ENCODE measurements around the gene TAS2R4. TPM values are rescaled to one million over a fixed set of nuclear protein-coding genes. Genes with fewer than 3 reads are reported as not detected.
A peak's percentile ranks its signal among the peaks of the same experiment; 100 is the strongest.
"Not testable (repeated sequence)": the region's sequence is repeated elsewhere in the genome, so short reads cannot be mapped to it uniquely, and the experiment has no call there.

Gene TAS2R4
- 0.78 and 0.86 TPM in 2 replicates for total RNA-seq

DNA sequence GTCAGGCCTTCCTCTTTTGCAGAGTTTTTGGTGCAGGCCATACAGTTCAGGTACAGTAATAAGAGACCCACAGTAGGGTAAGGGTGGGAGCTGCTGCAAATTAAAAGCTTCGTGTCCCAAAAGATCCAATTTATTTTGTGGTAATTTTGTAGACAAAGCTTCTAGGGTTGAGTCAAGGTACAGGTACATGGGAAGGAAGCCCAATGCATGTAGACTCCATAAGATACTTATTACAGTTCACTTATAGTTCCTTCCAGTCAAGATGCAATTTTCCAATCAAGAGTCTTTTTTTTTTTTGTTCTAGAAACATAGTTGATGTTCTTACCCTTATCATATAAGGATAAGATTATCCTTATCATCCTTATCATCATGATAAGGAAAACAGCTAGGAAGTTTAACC lies at the start of gene TAS2R4:
TSS of gene TAS2R4 (plus strand) at position 301 of the 400 bp plus-strand sequence. CDS start 1,815 bp downstream, outside the sequence.
- no peaks in the 10 kb centered on the region for H3K27me3 Mint-ChIP-seq (ENCODE audit: insufficient read depth)
- DNase-seq (ENCODE audit: low spot score): no peak
- H3K36me3 Mint-ChIP-seq (ENCODE audit: low read depth): peaks cover 15% of the 10 kb centered on the region
- H3K4me1 Mint-ChIP-seq (ENCODE audit: low read depth): no peaks in the 10 kb centered on the region
- H3K9me3 Mint-ChIP-seq: no peaks in the 10 kb centered on the region
- intact Hi-C loops (cut with micrococcal nuclease): no loop called here
- H3K27ac Mint-ChIP-seq: no peak within 1 kb of the TSS
- H3K4me3 Mint-ChIP-seq: no peak within 1 kb of the TSS

DNA sequence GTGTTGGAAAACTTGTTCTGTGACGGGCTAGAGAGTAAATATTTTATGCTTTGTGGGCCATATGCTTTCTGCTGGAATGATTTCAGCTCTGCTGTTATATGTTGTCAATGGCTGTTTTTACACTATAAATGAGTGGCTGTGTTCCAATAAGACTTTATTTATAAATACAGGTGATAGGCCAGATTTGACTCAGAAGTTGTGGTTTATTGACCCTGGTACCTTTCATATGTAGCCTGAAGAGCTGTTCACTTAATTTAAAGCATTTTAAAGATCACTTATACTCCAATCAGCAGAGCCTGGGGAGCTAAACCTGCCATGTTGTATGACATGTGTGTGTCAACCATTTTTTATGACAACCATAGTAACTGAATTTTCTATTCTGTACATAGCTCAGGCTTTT lies 47.5 kb upstream of the TAS2R4 start:
- H3K27ac Mint-ChIP-seq: no peak overlapping the region
- no peak for DNase-seq (ENCODE audit: low spot score)
- intact Hi-C loops (cut with micrococcal nuclease): no loop called here

GRCh38 chr7:141731476-141732149 lies 44.9 kb upstream of the TAS2R4 start:
- no peaks in the 10 kb centered on the region for H3K9me3 Mint-ChIP-seq
- peaks cover 2% of the 10 kb centered on the region for H3K27me3 Mint-ChIP-seq (ENCODE audit: insufficient read depth)
- peak overlapping the region; percentile 6 for H3K27ac Mint-ChIP-seq
- intact Hi-C loops (cut with micrococcal nuclease): loop anchor here (10.0 kb wide), 1 partner anchor 1553 kb away; the partner anchor contains the start of genes CASP2 and TMEM139
- H3K4me3 Mint-ChIP-seq: peak overlapping the region; percentile 5
- H3K4me1 Mint-ChIP-seq (ENCODE audit: low read depth): peaks cover 5% of the 10 kb centered on the region
- DNase-seq (ENCODE audit: low spot score): no peak
- H3K36me3 Mint-ChIP-seq (ENCODE audit: low read depth): no peaks in the 10 kb centered on the region

More for the DNA sequence above, 47.5 kb upstream of the TAS2R4 start:
- Mint-ChIP-seq H3K36me3 (ENCODE audit: low read depth) (no peaks in the 10 kb centered on the region), H3K4me1 (ENCODE audit: low read depth) (peaks cover 5% of the 10 kb centered on the region), H3K4me3 (no peak overlapping the region), H3K27me3 (ENCODE audit: insufficient read depth) (peaks cover 2% of the 10 kb centered on the region), H3K9me3 (no peaks in the 10 kb centered on the region)

DNA sequence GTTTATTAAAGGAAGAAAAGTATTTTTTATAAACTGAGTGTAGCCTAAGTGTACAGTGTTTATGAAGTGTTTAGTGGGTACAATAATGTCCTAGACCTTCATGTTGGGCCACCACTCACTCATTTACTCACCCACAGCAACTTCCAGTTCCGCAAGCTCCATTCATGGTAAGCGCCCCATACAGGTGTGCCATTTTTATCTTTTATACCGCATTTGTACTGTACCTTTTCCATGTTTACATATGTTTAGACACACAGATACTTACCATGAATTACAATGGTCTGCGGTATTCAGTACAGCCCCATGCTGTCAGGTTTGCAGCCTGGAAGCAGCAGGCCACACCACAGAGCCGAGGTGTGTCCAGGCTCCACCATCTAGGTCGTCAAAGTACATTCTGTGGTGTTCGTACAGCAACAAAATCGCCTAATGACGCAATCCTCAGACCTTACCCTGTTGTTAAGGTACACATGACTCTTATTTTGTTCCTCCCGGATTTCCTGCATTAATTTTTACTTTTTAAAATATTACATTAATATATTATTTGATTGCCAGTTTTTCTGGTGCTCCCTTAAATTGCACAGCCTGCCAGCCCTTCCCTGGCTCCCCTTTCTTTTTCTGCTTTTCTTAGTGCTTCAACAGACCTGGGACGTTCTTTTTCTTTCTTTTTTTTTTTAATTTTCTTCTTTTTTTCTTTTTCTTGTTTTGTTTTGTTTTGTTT lies 39.2 kb upstream of the TAS2R4 start:
- Mint-ChIP-seq H3K9me3 (no peaks in the 10 kb centered on the region), H3K27me3 (ENCODE audit: insufficient read depth) (no peaks in the 10 kb centered on the region), H3K27ac (peak overlapping the region; percentile 96), H3K4me3 (peak overlapping the region; percentile 94), H3K36me3 (ENCODE audit: low read depth) (peaks cover 23% of the 10 kb centered on the region), H3K4me1 (ENCODE audit: low read depth) (peaks cover 24% of the 10 kb centered on the region)
- intact Hi-C loops (cut with micrococcal nuclease): loop anchor here (5.0 to 10.0 kb wide), 3 partner anchors 475 to 1548 kb away; partner anchors contain the start of genes CASP2 and TMEM139
- no peak for DNase-seq (ENCODE audit: low spot score)

DNA sequence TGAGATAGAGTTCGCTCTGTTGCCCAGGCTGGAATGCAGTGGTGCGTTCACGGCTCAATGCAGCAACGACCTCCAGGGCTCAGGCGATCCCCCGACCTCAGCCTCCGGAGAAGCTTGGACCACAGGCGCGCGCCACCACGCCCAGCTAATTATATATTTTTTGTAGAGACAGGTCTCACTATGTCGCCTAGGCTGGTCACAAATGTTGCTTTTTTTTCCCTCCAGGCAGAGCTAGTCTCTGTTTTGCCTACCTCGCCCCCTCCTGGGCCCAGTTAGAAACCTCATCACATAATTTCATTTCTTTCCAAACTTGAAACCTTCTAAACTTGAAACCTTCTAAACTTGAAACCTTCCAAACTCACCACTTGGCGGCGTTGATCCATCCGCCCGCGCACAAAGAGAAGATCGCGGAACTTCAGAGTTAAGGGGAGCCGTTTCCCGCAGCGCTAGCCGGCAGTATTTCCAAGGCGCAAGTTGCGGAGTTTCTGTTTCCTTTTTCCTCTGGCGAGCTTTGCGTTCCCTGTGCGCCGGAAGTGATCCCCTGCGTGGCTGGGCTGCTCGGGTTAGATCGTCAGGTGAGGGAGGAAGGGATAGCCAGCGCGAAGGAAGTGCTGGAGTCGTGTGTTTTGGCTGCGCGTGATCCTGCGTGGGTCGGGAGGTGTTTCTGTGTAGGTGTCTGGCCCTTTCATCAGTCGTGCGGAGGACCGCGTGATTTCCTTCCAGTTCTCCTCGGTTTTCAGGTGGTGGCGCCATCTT lies 38.5 kb upstream of the TAS2R4 start, which contains the start of gene SSBP1:
TSS of gene SSBP1 (plus strand) at position 523 of the 756 bp plus-strand sequence. CDS start 809 bp downstream, outside the sequence.
- peak; percentile 91 for DNase-seq (ENCODE audit: low spot score)
- H3K4me3 Mint-ChIP-seq: peak within 1 kb of the TSS; percentile 94
- no peaks in the 10 kb centered on the region for H3K27me3 Mint-ChIP-seq (ENCODE audit: insufficient read depth)
- H3K27ac Mint-ChIP-seq: peak within 1 kb of the TSS; percentile 96
- H3K9me3 Mint-ChIP-seq: no peaks in the 10 kb centered on the region
- H3K4me1 Mint-ChIP-seq (ENCODE audit: low read depth): peaks cover 24% of the 10 kb centered on the region
- H3K36me3 Mint-ChIP-seq (ENCODE audit: low read depth): peaks cover 27% of the 10 kb centered on the region
- intact Hi-C loops (cut with micrococcal nuclease): loop anchor here (1.0 to 10.0 kb wide), 16 partner anchors 36 to 1642 kb away; partner anchors contain the start of genes ADCK2, AGK, BRAF and CASP2

GRCh38 chr7:141738592-141739013 lies 37.9 kb upstream of the TAS2R4 start:
- Mint-ChIP-seq H3K4me1 (ENCODE audit: low read depth) (peaks cover 24% of the 10 kb centered on the region), H3K9me3 (no peaks in the 10 kb centered on the region), H3K27ac (peak overlapping the region; percentile 96), H3K27me3 (ENCODE audit: insufficient read depth) (no peaks in the 10 kb centered on the region), H3K4me3 (peak overlapping the region; percentile 94), H3K36me3 (ENCODE audit: low read depth) (peaks cover 32% of the 10 kb centered on the region)
- intact Hi-C loops (cut with micrococcal nuclease): loop anchor here (1.0 to 10.0 kb wide), 16 partner anchors 36 to 1642 kb away; partner anchors contain the start of genes ADCK2, AGK, BRAF and CASP2
- no peak for DNase-seq (ENCODE audit: low spot score)

DNA sequence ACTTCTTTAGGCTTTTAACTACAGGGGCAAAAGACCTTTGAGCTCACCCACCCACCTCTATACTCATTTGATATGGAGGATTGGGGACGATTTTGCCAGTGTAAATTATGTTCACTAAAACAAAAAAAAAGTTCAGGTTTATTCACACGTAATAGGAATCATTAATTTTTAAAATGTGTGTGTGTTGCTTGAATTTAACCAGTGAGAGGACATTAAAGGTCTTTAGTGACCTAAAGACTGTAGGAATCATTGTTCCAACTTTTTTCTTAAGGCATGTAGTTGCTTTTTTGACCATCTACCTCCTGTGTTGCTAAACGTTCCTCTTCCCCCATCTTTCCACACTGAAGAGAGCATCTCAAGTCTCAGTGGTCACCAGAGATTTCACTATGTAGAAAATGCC lies 37.2 kb upstream of the TAS2R4 start:
- Mint-ChIP-seq H3K4me1 (ENCODE audit: low read depth) (peaks cover 24% of the 10 kb centered on the region), H3K27me3 (ENCODE audit: insufficient read depth) (no peaks in the 10 kb centered on the region), H3K9me3 (no peaks in the 10 kb centered on the region), H3K36me3 (ENCODE audit: low read depth) (peaks cover 37% of the 10 kb centered on the region), H3K27ac (peak overlapping the region; percentile 30), H3K4me3 (peak overlapping the region; percentile 94)
- DNase-seq (ENCODE audit: low spot score): no peak
- intact Hi-C loops (cut with micrococcal nuclease): loop anchor here (2.0 to 10.0 kb wide), 5 partner anchors 477 to 1546 kb away; partner anchors contain the start of genes ADCK2, BRAF, CASP2 and TMEM139

DNA sequence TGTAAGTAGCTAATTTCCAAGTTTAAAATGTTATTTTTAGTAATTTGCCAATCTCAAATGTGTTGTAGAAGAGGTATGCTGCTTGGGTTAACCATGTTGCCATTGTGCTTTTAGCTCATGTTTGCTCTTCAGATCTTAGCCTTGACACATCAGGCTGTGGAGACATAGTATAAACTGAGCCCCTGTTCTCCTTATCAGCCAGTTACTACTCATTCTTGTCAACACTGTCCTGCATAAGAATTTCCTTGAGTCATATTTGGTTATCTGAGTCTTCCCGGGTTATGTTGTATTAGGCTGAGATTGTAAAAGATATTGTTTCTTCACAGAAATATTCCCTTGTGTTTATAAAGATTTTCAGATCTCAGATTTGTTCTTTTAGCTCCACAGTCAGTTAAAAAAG lies 34.2 kb upstream of the TAS2R4 start:
- intact Hi-C loops (cut with micrococcal nuclease): loop anchor here (1.0 kb wide), 1 partner anchor 8 kb away; no protein-coding TSS in a partner anchor
- Mint-ChIP-seq H3K4me1 (ENCODE audit: low read depth) (peaks cover 26% of the 10 kb centered on the region), H3K9me3 (no peaks in the 10 kb centered on the region), H3K4me3 (no peak overlapping the region), H3K27ac (no peak overlapping the region), H3K27me3 (ENCODE audit: insufficient read depth) (no peaks in the 10 kb centered on the region), H3K36me3 (ENCODE audit: low read depth) (peaks cover 45% of the 10 kb centered on the region)
- DNase-seq (ENCODE audit: low spot score): no peak

DNA sequence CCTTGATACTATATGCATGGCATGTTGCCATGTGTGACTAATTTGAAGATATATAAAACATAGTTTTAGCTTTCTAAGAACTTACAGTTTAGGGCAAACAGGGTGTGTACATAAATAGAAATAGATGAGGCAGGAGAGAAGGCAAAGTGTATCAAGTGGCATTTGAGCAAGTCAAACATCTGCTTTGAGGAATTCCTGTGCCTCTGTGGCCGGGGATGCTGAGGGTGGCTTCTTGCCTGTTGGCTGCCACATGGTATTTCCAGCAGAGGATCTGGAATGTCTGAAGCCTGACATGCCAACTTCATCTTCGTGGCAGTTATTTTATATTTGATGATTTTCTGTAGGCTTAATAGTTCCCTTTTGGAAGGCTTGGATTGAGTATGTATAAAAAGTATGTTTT lies 32.3 kb upstream of the TAS2R4 start:
- no peak for DNase-seq (ENCODE audit: low spot score)
- peaks cover 20% of the 10 kb centered on the region for H3K4me1 Mint-ChIP-seq (ENCODE audit: low read depth)
- peaks cover 47% of the 10 kb centered on the region for H3K36me3 Mint-ChIP-seq (ENCODE audit: low read depth)
- H3K27me3 Mint-ChIP-seq (ENCODE audit: insufficient read depth): no peaks in the 10 kb centered on the region
- no peaks in the 10 kb centered on the region for H3K9me3 Mint-ChIP-seq
- intact Hi-C loops (cut with micrococcal nuclease): no loop called here
- no peak overlapping the region for H3K27ac Mint-ChIP-seq
- no peak overlapping the region for H3K4me3 Mint-ChIP-seq

- Mint-ChIP-seq H3K9me3 (peaks cover 34% of the 10 kb centered on the region), H3K36me3 (ENCODE audit: low read depth) (peaks cover 59% of the 10 kb centered on the region), H3K27ac (no peak overlapping the region), H3K4me1 (ENCODE audit: low read depth) (peaks cover 4% of the 10 kb centered on the region), H3K27me3 (ENCODE audit: insufficient read depth) (no peaks in the 10 kb centered on the region), H3K4me3 (no peak overlapping the region)
- intact Hi-C loops (cut with micrococcal nuclease): no loop called here
- no peak for DNase-seq (ENCODE audit: low spot score)
Measured at GRCh38 chr7:141748396-141748795, 28.1 kb upstream of the TAS2R4 start.

GRCh38 chr7:141751904-141752303 lies 24.6 kb upstream of the TAS2R4 start:
- H3K36me3 Mint-ChIP-seq (ENCODE audit: low read depth): peaks cover 76% of the 10 kb centered on the region
- DNase-seq (ENCODE audit: low spot score); H3K27ac Mint-ChIP-seq; H3K27me3 Mint-ChIP-seq (ENCODE audit: insufficient read depth); intact Hi-C loops (cut with micrococcal nuclease); H3K4me3 Mint-ChIP-seq; H3K4me1 Mint-ChIP-seq (ENCODE audit: low read depth): not testable (repeated sequence)
- peaks cover 34% of the 10 kb centered on the region for H3K9me3 Mint-ChIP-seq

GRCh38 chr7:141752634-141753033 lies 23.8 kb upstream of the TAS2R4 start:
- Mint-ChIP-seq H3K4me3 (no peak overlapping the region), H3K4me1 (ENCODE audit: low read depth) (peaks cover 10% of the 10 kb centered on the region), H3K9me3 (peaks cover 34% of the 10 kb centered on the region), H3K27me3 (ENCODE audit: insufficient read depth) (no peaks in the 10 kb centered on the region), H3K27ac (no peak overlapping the region), H3K36me3 (ENCODE audit: low read depth) (peaks cover 83% of the 10 kb centered on the region)
- no peak for DNase-seq (ENCODE audit: low spot score)
- intact Hi-C loops (cut with micrococcal nuclease): no loop called here
